Measurements from ENCODE around the gene STK17A.
"Not testable (repeated sequence)": the region's sequence is repeated elsewhere in the genome, so short reads cannot be mapped to it uniquely, and the experiment has no call there.

The STK17A gene

GRCh38 chr7:43602256-43602655, 19.3 kb downstream of the STK17A start:
- DNase-seq = no peak

GRCh38 chr7:43604251-43604650, 21.3 kb downstream of the STK17A start:
- DNase-seq = no peak

GRCh38 chr7:43609097-43609496, 26.2 kb downstream of the STK17A start:
- no peak for DNase-seq

- no peak for DNase-seq
Measured at GRCh38 chr7:43612128-43612527, 29.2 kb downstream of the STK17A start.

GRCh38 chr7:43612599-43613589, 30.0 kb downstream of the STK17A start:
- peak; percentile 51 for DNase-seq

- no peak for DNase-seq
Measured at GRCh38 chr7:43615558-43616145, 32.7 kb downstream of the STK17A start.

GRCh38 chr7:43616977-43617376, 34.1 kb downstream of the STK17A start:
- no peak for DNase-seq

GRCh38 chr7:43618073-43618472, 35.2 kb downstream of the STK17A start:
- no peak for DNase-seq

GRCh38 chr7:43619213-43620012, 36.5 kb downstream of the STK17A start:
- no peak for DNase-seq

- peak; percentile 23 for DNase-seq
Measured at GRCh38 chr7:43621729-43622448, 39.0 kb downstream of the STK17A start.

GRCh38 chr7:43624156-43624555, 41.2 kb downstream of the STK17A start:
- no peak for DNase-seq

- peak; percentile 86 for DNase-seq
Measured at GRCh38 chr7:43625453-43625852, 42.5 kb downstream of the STK17A start.

- DNase-seq = no peak
Measured at GRCh38 chr7:43625980-43626379, 43.1 kb downstream of the STK17A start.

- DNase-seq = no peak
Measured at GRCh38 chr7:43626695-43627094, 43.8 kb downstream of the STK17A start.

- DNase-seq = not testable (repeated sequence)
Measured at GRCh38 chr7:43627798-43628197, 44.9 kb downstream of the STK17A start.

GRCh38 chr7:43628431-43628830, 45.5 kb downstream of the STK17A start:
- no peak for DNase-seq

- DNase-seq = no peak
Measured at GRCh38 chr7:43629857-43630256, 46.9 kb downstream of the STK17A start.

- no peak for DNase-seq
Measured at GRCh38 chr7:43630482-43630881, 47.6 kb downstream of the STK17A start.

- DNase-seq = no peak
Measured at GRCh38 chr7:43631559-43631958, 48.7 kb downstream of the STK17A start.

GRCh38 chr7:43632746-43633145, 49.8 kb downstream of the STK17A start:
- no peak for DNase-seq

- no peak for DNase-seq
Measured at GRCh38 chr7:43634384-43634783, 51.5 kb downstream of the STK17A start.

GRCh38 chr7:43636093-43636492, 53.2 kb downstream of the STK17A start:
- DNase-seq = no peak

All from CD4-positive, alpha-beta T cell treated with Interleukin-4 for 4 hours (primary cell).